ENCODE data around the gene MGAT1. TPM values are rescaled to one million over a fixed set of nuclear protein-coding genes. Genes with fewer than 3 reads are reported as not detected.

The MGAT1 gene
- total RNA-seq, 1 donor from 2014 or later: 45.6 TPM

GRCh38 chr5:180820788-180821321 lies 18.2 kb upstream of the MGAT1 start:
- Mint-ChIP-seq H3K4me3 (ENCODE audit: unreplicated experiment) (no peak overlapping the region), H3K4me1 (ENCODE audit: low read depth, unreplicated experiment) (peaks cover 20% of the 10 kb centered on the region), H3K27me3 (ENCODE audit: unreplicated experiment) (no peaks in the 10 kb centered on the region), H3K27ac (ENCODE audit: unreplicated experiment) (no peak overlapping the region), H3K9me3 (ENCODE audit: unreplicated experiment) (no peaks in the 10 kb centered on the region), H3K36me3 (ENCODE audit: unreplicated experiment) (no peaks in the 10 kb centered on the region)
- no peak for DNase-seq
- TF ChIP-seq CTCF (IDR thresholded peaks at IDR 0.05; ENCODE audit: partially characterized antibody, unreplicated experiment): no peak

GRCh38 chr5:180818677-180819341 lies 16.2 kb upstream of the MGAT1 start:
- Mint-ChIP-seq H3K9me3 (ENCODE audit: unreplicated experiment) (no peaks in the 10 kb centered on the region), H3K4me3 (ENCODE audit: unreplicated experiment) (no peak overlapping the region), H3K27me3 (ENCODE audit: unreplicated experiment) (no peaks in the 10 kb centered on the region), H3K27ac (ENCODE audit: unreplicated experiment) (no peak overlapping the region), H3K4me1 (ENCODE audit: low read depth, unreplicated experiment) (peaks cover 19% of the 10 kb centered on the region), H3K36me3 (ENCODE audit: unreplicated experiment) (no peaks in the 10 kb centered on the region)
- no peak for TF ChIP-seq CTCF (IDR thresholded peaks at IDR 0.05; ENCODE audit: partially characterized antibody, unreplicated experiment)
- DNase-seq: no peak

GRCh38 chr5:180817893-180818674 lies 15.5 kb upstream of the MGAT1 start:
- H3K36me3 Mint-ChIP-seq (ENCODE audit: unreplicated experiment): no peaks in the 10 kb centered on the region
- H3K4me3 Mint-ChIP-seq (ENCODE audit: unreplicated experiment): no peak overlapping the region
- H3K27ac Mint-ChIP-seq (ENCODE audit: unreplicated experiment): no peak overlapping the region
- TF ChIP-seq CTCF (IDR thresholded peaks at IDR 0.05; ENCODE audit: partially characterized antibody, unreplicated experiment): no peak
- H3K4me1 Mint-ChIP-seq (ENCODE audit: low read depth, unreplicated experiment): peaks cover 19% of the 10 kb centered on the region
- H3K9me3 Mint-ChIP-seq (ENCODE audit: unreplicated experiment): no peaks in the 10 kb centered on the region
- no peaks in the 10 kb centered on the region for H3K27me3 Mint-ChIP-seq (ENCODE audit: unreplicated experiment)
- DNase-seq: no peak

- Mint-ChIP-seq H3K36me3 (ENCODE audit: unreplicated experiment) (no peaks in the 10 kb centered on the region), H3K27me3 (ENCODE audit: unreplicated experiment) (no peaks in the 10 kb centered on the region), H3K4me1 (ENCODE audit: low read depth, unreplicated experiment) (peaks cover 20% of the 10 kb centered on the region), H3K9me3 (ENCODE audit: unreplicated experiment) (no peaks in the 10 kb centered on the region), H3K4me3 (ENCODE audit: unreplicated experiment) (peak overlapping the region; percentile 54), H3K27ac (ENCODE audit: unreplicated experiment) (peak overlapping the region; percentile 77)
- no peak for TF ChIP-seq CTCF (IDR thresholded peaks at IDR 0.05; ENCODE audit: partially characterized antibody, unreplicated experiment)
- DNase-seq: no peak
These were observed 14.3 kb upstream of the MGAT1 start for GRCh38 chr5:180816608-180817534.
